ENCODE results near the gene OR6X1. TPM values are rescaled to one million over a fixed set of nuclear protein-coding genes. Genes with fewer than 3 reads are reported as not detected.
"Not testable (repeated sequence)": the region's sequence is repeated elsewhere in the genome, so short reads cannot be mapped to it uniquely, and the experiment has no call there.

The OR6X1 gene
- total RNA-seq, 1 donor from 2014 or later = not detected

- DNase-seq (no peak), ATAC-seq (ENCODE audit: poor library complexity) (no peak)
- intact Hi-C loops (cut with DNase I) = no loop called here
These were observed 6.6 kb upstream of the OR6X1 start for GRCh38 chr11:123760894-123761293.

GRCh38 chr11:123757976-123758375 lies 3.7 kb upstream of the OR6X1 start:
- intact Hi-C loops (cut with DNase I) = no loop called here
- ATAC-seq (ENCODE audit: poor library complexity) (no peak), DNase-seq (no peak)

GRCh38 chr11:123755813-123756212 lies 1.5 kb upstream of the OR6X1 start:
- DNase-seq (no peak), ATAC-seq (ENCODE audit: poor library complexity) (no peak)
- intact Hi-C loops (cut with DNase I) = no loop called here

DNA sequence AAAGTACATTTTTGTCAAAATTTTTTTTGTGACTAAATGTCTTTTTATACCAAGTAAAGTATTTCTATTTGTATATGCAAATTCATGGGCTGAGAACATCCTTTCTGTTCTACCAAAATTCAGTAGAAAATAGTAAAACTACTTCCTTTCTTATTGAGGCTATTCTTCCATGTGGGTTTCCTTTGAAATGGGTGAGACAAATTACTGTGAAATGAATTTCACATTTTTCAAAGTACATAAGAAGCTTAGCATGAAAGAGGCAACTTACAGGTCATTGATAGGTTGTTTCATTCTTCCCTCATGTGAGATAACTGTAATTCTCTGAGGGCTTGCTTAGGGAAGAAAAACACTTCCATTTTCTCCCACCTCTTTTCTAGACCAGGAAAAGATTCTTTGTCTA lies 1.0 kb upstream of the OR6X1 start:
- intact Hi-C loops (cut with DNase I) = no loop called here
- no peak for DNase-seq
- no peak for ATAC-seq (ENCODE audit: poor library complexity)

DNA sequence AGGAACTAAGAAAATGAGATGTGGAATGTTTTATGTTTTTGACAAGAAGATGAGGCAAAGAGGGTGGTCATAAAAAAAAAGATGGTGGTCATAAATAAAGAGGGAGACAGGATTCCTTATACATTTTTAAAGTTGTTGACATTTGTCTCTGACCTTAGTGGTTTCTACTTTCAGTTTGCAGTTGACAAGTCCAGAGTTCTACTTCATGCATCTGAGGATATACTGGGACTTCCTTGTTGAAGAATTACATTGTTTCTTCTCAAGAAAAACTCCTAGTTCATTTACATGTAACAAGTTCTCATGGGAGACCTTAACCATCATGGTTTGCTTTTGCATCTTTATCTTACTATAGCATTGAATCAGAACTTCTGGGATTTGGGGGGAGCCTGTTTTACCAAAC lies 1.2 kb downstream of the OR6X1 start:
- ATAC-seq (ENCODE audit: poor library complexity) = no peak
- DNase-seq = no peak
- intact Hi-C loops (cut with DNase I) = no loop called here

DNA sequence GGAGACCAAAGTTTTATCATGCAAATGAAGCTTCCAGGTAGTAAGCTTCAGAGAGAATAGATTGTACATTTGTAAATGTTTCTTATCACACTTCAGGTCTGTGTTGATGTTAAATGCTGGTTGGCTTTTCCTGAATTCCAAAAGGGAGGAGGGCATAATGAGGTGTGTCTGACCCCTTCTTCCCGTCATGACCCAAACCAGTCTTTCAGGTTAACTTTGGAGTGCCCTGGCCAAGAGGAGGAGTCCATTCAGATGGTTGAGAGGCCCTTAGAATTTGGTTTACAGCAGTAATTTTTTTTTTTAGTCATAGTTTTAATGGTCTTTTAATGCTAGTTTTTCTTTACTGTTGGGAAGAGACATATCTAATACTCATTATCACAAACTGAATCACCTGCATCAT lies 2.5 kb downstream of the OR6X1 start:
- intact Hi-C loops (cut with DNase I) = no loop called here
- no peak for DNase-seq
- no peak for ATAC-seq (ENCODE audit: poor library complexity)

GRCh38 chr11:123748349-123748748 lies 6.0 kb downstream of the OR6X1 start:
- ATAC-seq (ENCODE audit: poor library complexity); DNase-seq; intact Hi-C loops (cut with DNase I): not testable (repeated sequence)

GRCh38 chr11:123745764-123746451 lies 8.4 kb downstream of the OR6X1 start:
- no peak for ATAC-seq (ENCODE audit: poor library complexity)
- intact Hi-C loops (cut with DNase I) = no loop called here
- no peak for DNase-seq

DNA sequence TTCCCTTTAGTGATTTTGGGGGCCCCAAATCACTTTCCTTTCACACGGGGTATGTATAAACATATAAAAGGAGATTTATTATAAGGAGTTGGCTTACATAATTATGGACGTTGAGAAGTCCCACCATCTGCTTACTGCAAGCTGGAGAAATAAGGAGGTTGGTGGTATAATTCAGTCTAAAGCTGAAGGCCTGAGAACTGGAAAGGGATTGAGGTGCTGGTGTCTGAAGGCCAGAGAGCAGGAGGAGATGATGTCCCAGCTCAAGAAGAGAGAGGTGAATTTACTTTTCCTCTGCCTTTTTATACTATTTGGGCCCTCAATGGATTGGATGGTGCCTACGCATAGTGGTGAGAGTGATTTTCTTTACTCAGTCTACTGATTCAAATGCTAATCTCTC lies 11.6 kb downstream of the OR6X1 start:
- ATAC-seq (ENCODE audit: poor library complexity) (no peak), DNase-seq (no peak)
- intact Hi-C loops (cut with DNase I) = no loop called here

GRCh38 chr11:123742031-123742723 lies 12.1 kb downstream of the OR6X1 start:
- no peak for DNase-seq
- ATAC-seq (ENCODE audit: poor library complexity) = peak; percentile 25
- intact Hi-C loops (cut with DNase I) = no loop called here

DNA sequence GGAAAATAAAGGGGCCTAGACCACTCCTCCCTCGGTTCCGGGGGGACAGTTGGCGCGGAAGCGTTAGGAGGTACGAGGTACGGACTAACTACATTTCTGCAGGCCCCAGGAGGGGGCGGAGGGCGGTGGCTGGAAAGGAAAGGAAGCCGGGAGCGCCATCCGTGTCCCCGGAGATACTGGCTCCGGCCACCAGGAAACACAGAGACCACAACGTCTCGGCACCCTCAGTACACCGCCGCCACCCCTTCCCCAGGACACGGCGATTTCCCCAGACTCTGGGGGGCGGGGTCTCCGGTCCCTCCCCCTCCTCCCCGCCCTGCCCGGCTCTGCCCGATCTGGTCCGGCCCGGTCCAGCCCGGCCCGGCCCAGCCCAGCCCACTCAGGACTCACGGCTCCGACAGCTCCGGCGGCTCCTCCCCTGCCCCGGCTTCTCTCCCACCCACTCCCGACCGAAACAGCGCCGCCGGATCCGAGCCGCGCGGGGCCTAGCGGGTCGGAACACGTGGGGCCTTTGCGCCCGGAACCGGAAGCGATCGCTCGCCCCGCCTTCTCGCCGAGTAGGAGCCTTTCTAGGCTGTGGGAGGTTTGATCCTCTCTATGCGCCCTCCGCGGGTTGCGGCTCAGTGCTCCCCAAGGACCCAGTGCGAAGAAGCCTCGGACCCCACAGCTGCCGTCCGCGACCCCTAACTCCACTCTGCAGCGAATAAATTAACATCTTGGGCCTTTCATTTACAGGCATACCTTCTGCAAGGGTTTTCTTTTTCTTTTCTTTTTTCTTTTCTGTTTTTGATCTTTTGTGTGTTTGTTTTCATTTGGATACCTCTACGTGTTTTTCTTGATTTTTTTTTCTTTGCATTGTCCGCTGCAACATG lies 12.9 kb downstream of the OR6X1 start, which contains the start of gene ZNF202:
TSS of gene ZNF202 (minus strand) at position 502 of the 872 bp plus-strand sequence. CDS start 10,772 bp downstream, outside the sequence.
- peak; percentile 95 for DNase-seq
- intact Hi-C loops (cut with DNase I) = no loop called here
- peak; percentile 99 for ATAC-seq (ENCODE audit: poor library complexity)

GRCh38 chr11:123740787-123741158 lies 13.5 kb downstream of the OR6X1 start:
- ATAC-seq (ENCODE audit: poor library complexity) (no peak), DNase-seq (no peak)
- intact Hi-C loops (cut with DNase I) = no loop called here

GRCh38 chr11:123738374-123738773 lies 15.9 kb downstream of the OR6X1 start:
- DNase-seq (no peak), ATAC-seq (ENCODE audit: poor library complexity) (no peak)
- intact Hi-C loops (cut with DNase I) = no loop called here

DNA sequence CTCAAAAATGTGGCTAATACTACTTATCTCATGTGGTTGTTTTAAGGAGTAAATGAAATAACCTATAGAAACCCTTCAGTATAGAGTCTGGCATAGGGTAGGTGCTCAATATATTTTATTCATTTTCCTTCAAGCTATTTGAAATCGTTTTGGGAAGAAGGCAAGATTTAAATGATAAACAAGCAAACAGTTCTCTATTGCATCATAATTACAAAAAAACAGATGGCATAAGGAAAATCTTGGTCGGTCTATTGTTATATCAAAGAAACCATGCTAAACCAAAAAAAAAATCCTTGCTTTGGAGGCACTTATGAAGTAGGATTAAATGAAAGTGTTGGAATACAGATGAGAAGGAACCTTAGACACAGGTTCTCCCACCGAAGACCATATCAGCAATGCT lies 17.5 kb downstream of the OR6X1 start:
- ATAC-seq (ENCODE audit: poor library complexity) = no peak
- intact Hi-C loops (cut with DNase I) = no loop called here

DNA sequence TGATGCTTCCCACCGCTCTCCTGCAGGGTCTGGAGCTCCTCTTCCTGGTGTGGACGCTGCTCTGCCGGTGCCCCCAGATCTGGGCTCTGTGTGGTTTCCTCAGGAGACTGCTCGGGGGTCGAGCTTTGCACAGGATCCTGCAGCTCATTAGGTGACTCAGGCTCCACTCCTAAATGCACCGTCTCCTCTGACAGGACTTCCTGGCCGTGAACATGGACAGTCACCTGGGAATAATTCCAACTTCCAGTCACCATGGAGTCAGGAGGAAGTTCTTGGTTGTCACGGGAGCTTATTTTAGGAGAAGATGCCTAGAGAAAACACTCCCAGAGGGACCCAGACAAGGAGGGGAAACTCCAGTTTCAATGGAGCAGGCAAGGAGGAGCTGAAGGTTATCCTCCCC lies 24.7 kb downstream of the OR6X1 start:
- no peak for DNase-seq
- ATAC-seq (ENCODE audit: poor library complexity) = no peak
- intact Hi-C loops (cut with DNase I) = no loop called here

More for the DNA sequence above, 17.5 kb downstream of the OR6X1 start:
- no peak for DNase-seq

- no peak for ATAC-seq (ENCODE audit: poor library complexity)
- intact Hi-C loops (cut with DNase I) = no loop called here
- no peak for DNase-seq
These were observed 28.2 kb downstream of the OR6X1 start for GRCh38 chr11:123725995-123726655.

DNA sequence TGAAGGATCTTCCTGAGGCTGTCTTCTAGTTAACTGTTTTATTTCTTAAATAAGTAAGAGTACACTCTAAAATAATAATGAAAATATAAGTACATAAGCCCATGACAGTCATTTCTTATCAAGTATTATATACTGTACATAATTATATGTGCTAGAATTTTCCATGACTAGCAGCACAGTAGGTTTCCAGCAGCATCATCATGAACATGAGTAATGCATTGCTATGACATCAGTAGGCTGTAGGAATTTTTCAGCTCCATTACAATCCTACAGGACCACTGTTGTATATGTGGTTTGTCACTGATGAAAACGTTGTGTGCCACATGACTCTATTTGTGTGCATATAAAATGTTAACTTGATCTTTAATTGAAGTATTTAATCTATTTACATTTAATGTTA lies 34.9 kb downstream of the OR6X1 start:
- DNase-seq = no peak
- intact Hi-C loops (cut with DNase I) = no loop called here
- no peak for ATAC-seq (ENCODE audit: poor library complexity)

DNA sequence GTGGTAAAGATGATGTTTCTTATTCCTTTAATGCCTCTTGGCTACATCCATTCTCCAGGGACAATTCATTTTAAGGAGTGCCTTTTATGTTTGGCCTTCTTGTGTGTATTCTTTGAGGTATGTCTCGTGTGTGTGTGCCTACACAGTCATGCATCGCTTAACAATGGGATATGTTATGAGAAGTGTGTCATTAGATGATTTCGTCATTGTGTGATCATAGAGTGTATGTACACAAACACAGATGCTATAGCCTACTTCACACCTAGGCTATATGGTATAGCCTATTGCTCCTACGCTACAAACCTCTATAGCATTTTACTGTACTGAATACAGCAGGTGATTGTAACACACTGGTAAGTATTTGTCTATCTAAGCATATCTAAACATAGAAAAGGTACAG lies 35.8 kb downstream of the OR6X1 start:
- no peak for ATAC-seq (ENCODE audit: poor library complexity)

GRCh38 chr11:123718063-123718462 lies 36.3 kb downstream of the OR6X1 start:
- no peak for ATAC-seq (ENCODE audit: poor library complexity)
- DNase-seq = no peak
- intact Hi-C loops (cut with DNase I) = no loop called here

More for the DNA sequence above, 35.8 kb downstream of the OR6X1 start:
- no peak for DNase-seq
- intact Hi-C loops (cut with DNase I) = no loop called here
